HG03095 (cell line): ENCODE results near the gene SLC6A7.

ENCODE experiments used
- ATAC-seq: cut with Tn5 transposase; IDR thresholded peaks from one replicate; pipeline ENCODE4 v1.9.1; 2021; ENCODE audit warnings: moderate library complexity; ENCODE audit not compliant: unreplicated experiment

Gene SLC6A7

GRCh38 chr5:150188146-150188842 lies 1.6 kb upstream of the SLC6A7 start:
- ATAC-seq, result no peak

- no peak for ATAC-seq
Measured at GRCh38 chr5:150189326-150189725, 536 bp upstream of the SLC6A7 start.

- no peak for ATAC-seq
Measured at GRCh38 chr5:150190503-150190979, 679 bp downstream of the SLC6A7 start.

GRCh38 chr5:150190987-150191386 lies 1.1 kb downstream of the SLC6A7 start:
- ATAC-seq, result no peak

- no peak for ATAC-seq
Measured at GRCh38 chr5:150192462-150192861, 2.6 kb downstream of the SLC6A7 start.

GRCh38 chr5:150195736-150196485 lies 6.0 kb downstream of the SLC6A7 start:
- ATAC-seq, result no peak

GRCh38 chr5:150196514-150196913 lies 6.7 kb downstream of the SLC6A7 start:
- no peak for ATAC-seq

- no peak for ATAC-seq
Measured at GRCh38 chr5:150196986-150197385, 7.1 kb downstream of the SLC6A7 start.

- no peak for ATAC-seq
Measured at GRCh38 chr5:150197476-150197875, 7.6 kb downstream of the SLC6A7 start.

- no peak for ATAC-seq
Measured at GRCh38 chr5:150202501-150202900, 12.6 kb downstream of the SLC6A7 start.

- ATAC-seq, result no peak
Measured at GRCh38 chr5:150203832-150204589, 14.1 kb downstream of the SLC6A7 start.

- no peak for ATAC-seq
Measured at GRCh38 chr5:150204590-150204960, 14.7 kb downstream of the SLC6A7 start.

- no peak for ATAC-seq
Measured at GRCh38 chr5:150206098-150206778, 16.4 kb downstream of the SLC6A7 start.

- no peak for ATAC-seq
Measured at GRCh38 chr5:150206779-150207115, 16.9 kb downstream of the SLC6A7 start.

GRCh38 chr5:150208187-150209098 lies 18.6 kb downstream of the SLC6A7 start:
- no peak for ATAC-seq

GRCh38 chr5:150209099-150209635 lies 19.3 kb downstream of the SLC6A7 start:
- ATAC-seq, result no peak

GRCh38 chr5:150210644-150211043 lies 20.8 kb downstream of the SLC6A7 start:
- ATAC-seq, result no peak

GRCh38 chr5:150211156-150212030 lies 21.5 kb downstream of the SLC6A7 start:
- no peak for ATAC-seq

GRCh38 chr5:150213530-150213929 lies 23.7 kb downstream of the SLC6A7 start:
- no peak for ATAC-seq
